Vagina (tissue), 2 donors: ENCODE measurements around the gene GPR22.

Source experiments
- CTCF ChIP-seq, 3 experiments: fragments of 450-650 bp in 2 of 3; fragments of 200-600 bp in 1 of 3; sonication (generic) in 1 of 3; IDR thresholded peaks; one replicate each; pipeline ENCODE4 v1.5.1; 2017 to 2019; ENCODE audit warnings: antibody characterized with exemption in 3 of 3, mild to moderate bottlenecking in 2 of 3, moderate library complexity in 2 of 3
- POLR2A ChIP-seq, 2 donors: fragments of 450-650 bp; IDR thresholded peaks; one replicate each; pipeline ENCODE4 v1.6.1; 2017; ENCODE audit warnings: antibody characterized with exemption in 2 of 2, mild to moderate bottlenecking in 2 of 2, moderate library complexity in 2 of 2

DNA sequence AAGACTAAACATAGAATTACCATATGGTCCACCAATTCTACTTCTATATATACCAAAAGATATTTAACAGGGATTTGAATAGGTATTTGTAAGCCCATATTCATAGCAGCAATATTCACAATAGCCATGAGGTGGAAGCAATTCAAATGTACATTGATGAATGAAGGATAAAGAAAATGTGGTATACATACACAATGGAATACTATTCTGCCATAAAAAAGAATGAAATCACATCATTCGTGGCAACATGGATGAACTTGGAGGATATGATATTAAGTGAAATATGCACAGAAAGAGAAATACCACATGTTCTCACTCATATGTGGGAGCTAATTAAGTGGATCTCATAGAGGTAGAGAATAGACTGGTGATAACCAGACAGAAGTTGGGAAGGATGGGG lies 34.1 kb upstream of the GPR22 start:
- TF ChIP-seq CTCF (IDR thresholded peaks at IDR 0.05) = no peak
- TF ChIP-seq POLR2A (IDR thresholded peaks at IDR 0.05) = no peak
